Measurements from ENCODE around the gene TUB.

Gene TUB

DNA sequence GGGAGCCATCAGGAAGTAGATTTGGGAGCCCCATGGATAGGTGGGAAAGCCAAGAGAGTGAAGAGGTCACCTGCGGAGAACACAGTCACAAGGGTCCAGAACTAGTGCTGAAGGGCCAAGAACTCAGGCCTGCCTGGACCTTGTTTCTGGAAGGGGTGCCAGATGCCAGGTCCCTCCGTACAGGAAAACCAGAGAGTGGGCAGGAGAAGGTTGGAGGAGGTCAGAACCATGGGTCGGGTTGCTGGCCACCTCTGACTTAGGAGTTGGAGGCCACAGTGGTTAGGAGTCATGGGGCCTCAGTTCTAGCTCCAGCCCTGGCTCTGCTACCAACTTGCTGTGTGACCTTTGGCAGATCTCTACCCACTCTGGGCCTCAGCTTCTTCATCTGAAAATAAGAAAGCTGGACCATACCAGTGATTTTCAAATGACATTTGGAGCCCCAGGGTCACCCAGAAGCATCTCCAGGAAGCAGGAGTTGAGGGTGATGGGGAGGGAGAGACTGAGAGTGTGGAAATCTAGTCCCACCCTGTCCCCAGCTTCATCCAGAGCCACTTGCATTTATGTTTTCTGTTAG lies 20.8 kb upstream of the TUB start:
- Histone ChIP-seq H3K27ac (ENCODE audit: poor library complexity, severe bottlenecking) (no peak overlapping the region), H3K4me1 (ENCODE audit: insufficient read depth, poor library complexity, severe bottlenecking) (no peaks in the 10 kb centered on the region), H3K4me3 (ENCODE audit: severe bottlenecking) (no peak overlapping the region), H3K9me3 (ENCODE audit: severe bottlenecking) (no peaks in the 10 kb centered on the region), H3K27me3 (ENCODE audit: insufficient read depth, poor library complexity, severe bottlenecking) (no peaks in the 10 kb centered on the region), H3K36me3 (ENCODE audit: low read depth) (no peaks in the 10 kb centered on the region)
- DNase-seq (ENCODE audit: low spot score) (no peak), ATAC-seq (ENCODE audit: low read depth) (no peak)
- TF ChIP-seq, protein P1, sequence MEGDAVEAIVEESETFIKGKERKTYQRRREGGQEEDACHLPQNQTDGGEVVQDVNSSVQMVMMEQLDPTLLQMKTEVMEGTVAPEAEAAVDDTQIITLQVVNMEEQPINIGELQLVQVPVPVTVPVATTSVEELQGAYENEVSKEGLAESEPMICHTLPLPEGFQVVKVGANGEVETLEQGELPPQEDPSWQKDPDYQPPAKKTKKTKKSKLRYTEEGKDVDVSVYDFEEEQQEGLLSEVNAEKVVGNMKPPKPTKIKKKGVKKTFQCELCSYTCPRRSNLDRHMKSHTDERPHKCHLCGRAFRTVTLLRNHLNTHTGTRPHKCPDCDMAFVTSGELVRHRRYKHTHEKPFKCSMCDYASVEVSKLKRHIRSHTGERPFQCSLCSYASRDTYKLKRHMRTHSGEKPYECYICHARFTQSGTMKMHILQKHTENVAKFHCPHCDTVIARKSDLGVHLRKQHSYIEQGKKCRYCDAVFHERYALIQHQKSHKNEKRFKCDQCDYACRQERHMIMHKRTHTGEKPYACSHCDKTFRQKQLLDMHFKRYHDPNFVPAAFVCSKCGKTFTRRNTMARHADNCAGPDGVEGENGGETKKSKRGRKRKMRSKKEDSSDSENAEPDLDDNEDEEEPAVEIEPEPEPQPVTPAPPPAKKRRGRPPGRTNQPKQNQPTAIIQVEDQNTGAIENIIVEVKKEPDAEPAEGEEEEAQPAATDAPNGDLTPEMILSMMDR (IDR thresholded peaks at IDR 0.05; ENCODE audit: poor library complexity, severe bottlenecking) = no peak

DNA sequence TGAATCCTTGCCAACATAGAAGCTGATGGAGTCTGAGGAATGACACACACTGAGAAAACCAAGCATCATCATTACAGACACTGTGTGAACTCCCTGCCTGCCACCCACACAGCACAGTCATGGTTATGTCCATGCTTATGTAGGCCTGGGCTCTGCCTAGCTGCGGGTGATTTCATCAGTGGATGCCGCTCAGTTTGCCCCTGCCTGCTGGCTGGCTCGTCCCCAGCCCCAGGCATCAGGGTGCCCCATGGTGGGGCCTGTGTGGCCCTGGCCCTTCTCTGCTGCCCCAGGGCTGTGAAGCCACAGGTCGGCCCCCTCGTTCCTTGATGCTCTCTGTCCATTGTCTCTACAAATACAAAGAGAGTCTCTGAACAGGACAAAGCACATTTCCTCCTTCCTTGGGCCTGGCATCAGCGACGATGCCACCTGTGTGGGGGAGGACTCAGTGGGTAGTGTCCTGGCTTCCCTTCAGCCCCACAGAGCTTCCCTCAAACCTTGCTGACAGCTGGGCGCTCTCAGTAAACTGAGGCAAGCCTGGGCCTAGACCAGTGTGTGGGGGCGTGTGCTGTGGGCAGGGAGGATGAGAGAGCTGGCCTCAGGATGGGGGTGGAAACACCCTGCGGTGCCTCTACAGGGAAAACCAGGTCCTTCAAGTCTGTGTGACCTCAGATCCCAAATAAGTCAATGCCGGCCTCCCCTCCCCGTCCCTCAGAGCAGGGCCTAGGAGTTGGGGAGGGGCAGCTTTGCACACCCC lies 20.0 kb upstream of the TUB start:
- TF ChIP-seq, protein P1 (IDR thresholded peaks at IDR 0.05; ENCODE audit: poor library complexity, severe bottlenecking) = no peak
- no peak for DNase-seq (ENCODE audit: low spot score)
- no peaks in the 10 kb centered on the region for H3K9me3 ChIP-seq (ENCODE audit: severe bottlenecking)
- no peaks in the 10 kb centered on the region for H3K36me3 ChIP-seq (ENCODE audit: low read depth)
- no peaks in the 10 kb centered on the region for H3K4me1 ChIP-seq (ENCODE audit: insufficient read depth, poor library complexity, severe bottlenecking)
- ATAC-seq (ENCODE audit: low read depth) = no peak
- no peaks in the 10 kb centered on the region for H3K27me3 ChIP-seq (ENCODE audit: insufficient read depth, poor library complexity, severe bottlenecking)
- no peak overlapping the region for H3K27ac ChIP-seq (ENCODE audit: poor library complexity, severe bottlenecking)
- H3K4me3 ChIP-seq (ENCODE audit: severe bottlenecking) = no peak overlapping the region

DNA sequence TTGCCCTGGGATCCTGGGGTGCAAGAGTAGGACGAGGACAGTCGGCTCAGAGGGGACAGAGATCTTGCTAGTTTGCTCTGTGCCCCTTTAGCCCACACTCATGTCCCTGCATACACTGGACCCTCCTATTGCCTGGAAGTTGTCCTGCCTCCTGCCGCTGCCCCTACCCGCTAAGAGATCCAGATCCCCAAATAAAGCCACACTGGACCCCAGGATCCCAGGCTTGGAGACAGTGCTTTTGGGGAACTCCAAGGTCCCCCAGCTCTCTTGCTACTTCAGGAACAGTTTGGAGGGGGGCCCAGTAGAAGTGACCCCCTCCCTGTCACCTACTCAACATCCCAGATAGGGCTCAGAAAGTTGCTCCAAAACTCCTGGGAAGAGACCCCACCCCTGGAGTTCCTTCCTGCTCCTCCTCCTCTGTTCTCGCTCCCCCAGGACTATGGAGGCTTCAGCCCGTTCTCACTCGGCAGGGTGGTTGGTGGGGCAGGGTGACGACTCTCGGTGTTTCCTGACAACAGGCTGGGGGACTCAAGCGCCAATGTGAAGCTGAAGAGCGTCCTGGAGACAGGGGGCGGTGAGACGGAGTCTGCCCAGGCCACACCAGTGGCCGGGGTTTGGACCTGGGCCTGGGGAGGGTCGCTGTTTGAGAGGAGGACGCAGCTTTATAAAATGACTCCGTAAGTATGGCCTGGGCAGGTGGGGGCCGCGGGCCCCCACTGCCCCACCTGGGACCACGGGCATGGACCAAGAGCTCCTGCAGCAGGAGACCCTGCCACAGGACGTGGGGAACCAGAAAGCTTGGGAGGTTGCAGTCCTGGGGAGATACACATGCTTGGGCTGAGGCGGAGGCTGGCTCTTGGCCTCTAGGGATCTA lies 19.2 kb upstream of the TUB start:
- H3K27ac ChIP-seq (ENCODE audit: poor library complexity, severe bottlenecking) = no peak overlapping the region
- no peaks in the 10 kb centered on the region for H3K27me3 ChIP-seq (ENCODE audit: insufficient read depth, poor library complexity, severe bottlenecking)
- H3K36me3 ChIP-seq (ENCODE audit: low read depth) = no peaks in the 10 kb centered on the region
- ATAC-seq (ENCODE audit: low read depth) (no peak), DNase-seq (ENCODE audit: low spot score) (no peak)
- H3K4me3 ChIP-seq (ENCODE audit: severe bottlenecking) = no peak overlapping the region
- H3K9me3 ChIP-seq (ENCODE audit: severe bottlenecking) = no peaks in the 10 kb centered on the region
- TF ChIP-seq, protein P1 (IDR thresholded peaks at IDR 0.05; ENCODE audit: poor library complexity, severe bottlenecking) = no peak
- no peaks in the 10 kb centered on the region for H3K4me1 ChIP-seq (ENCODE audit: insufficient read depth, poor library complexity, severe bottlenecking)

DNA sequence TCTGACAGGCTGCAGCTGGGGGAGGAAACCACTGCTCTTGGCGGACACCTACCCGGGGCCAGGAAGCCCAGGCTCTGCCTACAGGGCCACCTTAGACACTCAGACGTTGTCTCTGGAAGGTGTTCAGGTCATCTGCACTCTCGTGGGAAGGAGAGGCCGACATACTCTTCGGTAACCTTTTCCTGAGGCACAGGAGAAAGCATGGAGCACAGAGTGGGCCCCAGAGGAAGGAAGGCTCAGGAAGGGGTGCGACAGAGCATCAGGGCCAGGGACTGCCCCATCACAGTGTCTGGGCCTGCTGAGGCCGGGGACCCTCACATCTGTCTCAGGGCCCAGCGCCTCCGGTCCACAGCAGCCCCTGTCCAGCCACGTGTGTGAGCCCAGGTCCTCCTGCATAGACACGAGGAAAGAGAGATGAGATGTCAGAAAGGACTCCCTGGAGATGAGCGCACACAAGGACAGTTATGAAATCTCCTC lies 18.2 kb upstream of the TUB start:
- H3K27me3 ChIP-seq (ENCODE audit: insufficient read depth, poor library complexity, severe bottlenecking) = no peaks in the 10 kb centered on the region
- TF ChIP-seq, protein P1 (IDR thresholded peaks at IDR 0.05; ENCODE audit: poor library complexity, severe bottlenecking) = no peak
- no peak overlapping the region for H3K4me3 ChIP-seq (ENCODE audit: severe bottlenecking)
- no peak for ATAC-seq (ENCODE audit: low read depth)
- no peaks in the 10 kb centered on the region for H3K9me3 ChIP-seq (ENCODE audit: severe bottlenecking)
- H3K36me3 ChIP-seq (ENCODE audit: low read depth) = no peaks in the 10 kb centered on the region
- DNase-seq (ENCODE audit: low spot score) = no peak
- no peaks in the 10 kb centered on the region for H3K4me1 ChIP-seq (ENCODE audit: insufficient read depth, poor library complexity, severe bottlenecking)
- no peak overlapping the region for H3K27ac ChIP-seq (ENCODE audit: poor library complexity, severe bottlenecking)

All from RWPE2 (cell line).